ENCODE results near the gene SERAC1.
"Not testable (repeated sequence)": the region's sequence is repeated elsewhere in the genome, so short reads cannot be mapped to it uniquely, and the experiment has no call there.

The SERAC1 gene

GRCh38 chr6:158174514-158174913 is 6.5 kb upstream of the SERAC1 start:
- DNase-seq (ENCODE audit: low read depth in 2 of 2) = no peak

- DNase-seq (ENCODE audit: low read depth in 2 of 2) = no peak
These were observed 6.0 kb upstream of the SERAC1 start for GRCh38 chr6:158174024-158174423.

GRCh38 chr6:158172001-158172400 is 3.9 kb upstream of the SERAC1 start:
- no peak for DNase-seq (ENCODE audit: low read depth in 2 of 2)

- no peak for DNase-seq (ENCODE audit: low read depth in 2 of 2)
These were observed 2.6 kb upstream of the SERAC1 start for GRCh38 chr6:158170656-158171081.

GRCh38 chr6:158169634-158170033 is 1.6 kb upstream of the SERAC1 start:
- not testable (repeated sequence) for DNase-seq (ENCODE audit: low read depth in 2 of 2)

GRCh38 chr6:158165919-158166416 is 2.1 kb downstream of the SERAC1 start:
- no peak for DNase-seq (ENCODE audit: low read depth in 2 of 2)

- DNase-seq (ENCODE audit: low read depth in 2 of 2) = no peak
These were observed 3.4 kb downstream of the SERAC1 start for GRCh38 chr6:158164579-158165170.

- no peak for DNase-seq (ENCODE audit: low read depth in 2 of 2)
These were observed 6.4 kb downstream of the SERAC1 start for GRCh38 chr6:158161566-158162254.

GRCh38 chr6:158160932-158161539 is 7.0 kb downstream of the SERAC1 start:
- DNase-seq (ENCODE audit: low read depth in 2 of 2) = no peak

GRCh38 chr6:158158748-158159147 is 9.3 kb downstream of the SERAC1 start:
- no peak for DNase-seq (ENCODE audit: low read depth in 2 of 2)

- DNase-seq (ENCODE audit: low read depth in 2 of 2) = no peak
These were observed 9.9 kb downstream of the SERAC1 start for GRCh38 chr6:158158123-158158522.

- DNase-seq (ENCODE audit: low read depth in 2 of 2) = no peak
These were observed 10.8 kb downstream of the SERAC1 start for GRCh38 chr6:158157064-158157764.

GRCh38 chr6:158154816-158155215 is 13.2 kb downstream of the SERAC1 start:
- no peak for DNase-seq (ENCODE audit: low read depth in 2 of 2)

GRCh38 chr6:158153576-158153975 is 14.5 kb downstream of the SERAC1 start:
- no peak for DNase-seq (ENCODE audit: low read depth in 2 of 2)

- no peak for DNase-seq (ENCODE audit: low read depth in 2 of 2)
These were observed 15.4 kb downstream of the SERAC1 start for GRCh38 chr6:158152659-158153058.

GRCh38 chr6:158152025-158152424 is 16.0 kb downstream of the SERAC1 start:
- DNase-seq (ENCODE audit: low read depth in 2 of 2) = not testable (repeated sequence)

GRCh38 chr6:158150701-158151100 is 17.4 kb downstream of the SERAC1 start:
- DNase-seq (ENCODE audit: low read depth in 2 of 2) = no peak

GRCh38 chr6:158149641-158150040 is 18.4 kb downstream of the SERAC1 start:
- DNase-seq (ENCODE audit: low read depth in 2 of 2) = no peak

GRCh38 chr6:158143700-158144099 is 24.4 kb downstream of the SERAC1 start:
- no peak for DNase-seq (ENCODE audit: low read depth in 2 of 2)

- DNase-seq (ENCODE audit: low read depth in 2 of 2) = no peak
These were observed 25.3 kb downstream of the SERAC1 start for GRCh38 chr6:158142789-158143188.

- no peak for DNase-seq (ENCODE audit: low read depth in 2 of 2)
These were observed 36.1 kb downstream of the SERAC1 start for GRCh38 chr6:158131926-158132325.

GRCh38 chr6:158125271-158125670 is 42.8 kb downstream of the SERAC1 start:
- DNase-seq (ENCODE audit: low read depth in 2 of 2) = no peak
